Karpas-422 (cell line): ENCODE data around the gene ADAMTS1. TPM values are rescaled to one million over a fixed set of nuclear protein-coding genes. Genes with fewer than 3 reads are reported as not detected.

Experiments
- DNase-seq: peaks from one replicate; pipeline ENCODE4 v3.0.0-alpha.2; 2015
- H2AFZ ChIP-seq: fragments of 200-600 bp; sonication (generic); 2 replicates; pipeline ENCODE4 v1.6.1; 2014; ENCODE audit warnings: antibody characterized with exemption, low read length, mixed read lengths
- H3K27ac ChIP-seq: fragments of 200-600 bp; sonication (generic); 2 replicates; pipeline ENCODE4 v1.5.1; 2014; ENCODE audit warnings: mild to moderate bottlenecking, low read length, moderate library complexity
- H3K27me3 ChIP-seq: fragments of 200-600 bp; sonication (generic); 2 replicates; pipeline ENCODE4 v1.6.1; 2014; ENCODE audit warnings: low read length, mixed read lengths
- H3K36me3 ChIP-seq: fragments of 200-600 bp; sonication (generic); 2 replicates; pipeline ENCODE4 v1.6.1; 2014; ENCODE audit warnings: low read length, mixed read lengths; ENCODE audit not compliant: insufficient read depth
- H3K4me1 ChIP-seq: fragments of 200-600 bp; sonication (generic); 2 replicates; pipeline ENCODE4 v1.6.1; 2014; ENCODE audit warnings: mild to moderate bottlenecking, low read length, mixed read lengths
- H3K4me2 ChIP-seq: fragments of 200-600 bp; sonication (generic); 2 replicates; pipeline ENCODE4 v1.6.1; 2014; ENCODE audit warnings: low read length, low read depth, mild to moderate bottlenecking; ENCODE audit not compliant: poor library complexity, severe bottlenecking
- H3K4me3 ChIP-seq: fragments of 200-600 bp; sonication (generic); 2 replicates; pipeline ENCODE4 v1.5.1; 2014; ENCODE audit warnings: mild to moderate bottlenecking, antibody characterized with exemption, low read length, mixed read lengths
- H3K79me2 ChIP-seq: fragments of 200-600 bp; sonication (generic); 2 replicates; pipeline ENCODE4 v1.6.1; 2014; ENCODE audit warnings: mild to moderate bottlenecking, low read length, mixed read lengths
- H3K9ac ChIP-seq: fragments of 200-600 bp; sonication (generic); 2 replicates; pipeline ENCODE4 v1.6.0; 2014; ENCODE audit warnings: low read length
- H3K9me2 ChIP-seq: fragments of 200-600 bp; sonication (generic), shearing (Covaris generic); replicated peaks from 2 replicates; pipeline ENCODE4 v1.6.0; 2014; ENCODE audit warnings: mild to moderate bottlenecking, low read length, moderate library complexity; ENCODE audit not compliant: insufficient read depth
- H3K9me3 ChIP-seq: fragments of 300-700, 200-600 bp; sonication (generic); 2 replicates; pipeline ENCODE4 v1.6.1; 2014; ENCODE audit warnings: low read length, mixed read lengths
- H4K20me1 ChIP-seq: fragments of 200-600 bp; sonication (generic); 2 replicates; pipeline ENCODE4 v1.6.1; 2014; ENCODE audit warnings: mild to moderate bottlenecking, antibody characterized with exemption, low read length, low read depth; ENCODE audit not compliant: insufficient read depth
- total RNA-seq: library from RNA; depleted of rRNA; stranded (reverse); fragments of >200 nt; shearing (Covaris generic); gene quantifications from 2 replicates; pipeline ENCODE4 v1.2.3, GENCODE V29; 2014; ENCODE audit warnings: low replicate concordance

ADAMTS1 gene
- total RNA-seq, 1 experiment from 2014 or later = not detected

- Histone ChIP-seq H3K27ac (no peak overlapping the region), H2AFZ (no peak overlapping the region), H3K79me2 (no peaks in the 10 kb centered on the region), H3K9me3 (peaks cover 22% of the 10 kb centered on the region; the same call in 1 of the 2 replicates), H3K36me3 (no peaks in the 10 kb centered on the region), H4K20me1 (no peaks in the 10 kb centered on the region), H3K27me3 (no peaks in the 10 kb centered on the region), H3K9me2 (no peaks in the 10 kb centered on the region), H3K4me3 (no peak overlapping the region), H3K9ac (no peak overlapping the region), H3K4me2 (no peak overlapping the region), H3K4me1 (no peaks in the 10 kb centered on the region)
- DNase-seq = no peak
Observed at GRCh38 chr21:26806801-26807295, 38.4 kb downstream of the ADAMTS1 start.

- Histone ChIP-seq H3K4me2 (no peak overlapping the region), H3K79me2 (no peaks in the 10 kb centered on the region), H2AFZ (no peak overlapping the region), H3K36me3 (no peaks in the 10 kb centered on the region), H3K27me3 (no peaks in the 10 kb centered on the region), H3K9me2 (no peaks in the 10 kb centered on the region), H3K4me1 (no peaks in the 10 kb centered on the region), H3K4me3 (no peak overlapping the region), H4K20me1 (no peaks in the 10 kb centered on the region), H3K9me3 (peaks cover 23% of the 10 kb centered on the region), H3K9ac (no peak overlapping the region), H3K27ac (no peak overlapping the region)
- DNase-seq = no peak
Observed at GRCh38 chr21:26804895-26805609, 40.2 kb downstream of the ADAMTS1 start.

GRCh38 chr21:26801498-26801897 is 43.7 kb downstream of the ADAMTS1 start:
- no peak overlapping the region for H2AFZ ChIP-seq
- no peak for DNase-seq
- no peaks in the 10 kb centered on the region for H3K79me2 ChIP-seq
- no peaks in the 10 kb centered on the region for H3K36me3 ChIP-seq
- no peaks in the 10 kb centered on the region for H4K20me1 ChIP-seq
- H3K4me3 ChIP-seq = no peak overlapping the region
- peaks cover 22% of the 10 kb centered on the region for H3K9me3 ChIP-seq
- no peak overlapping the region for H3K27ac ChIP-seq
- H3K9me2 ChIP-seq = no peaks in the 10 kb centered on the region
- H3K27me3 ChIP-seq = no peaks in the 10 kb centered on the region
- no peak overlapping the region for H3K4me2 ChIP-seq
- H3K4me1 ChIP-seq = no peaks in the 10 kb centered on the region
- H3K9ac ChIP-seq = no peak overlapping the region

- Histone ChIP-seq H3K79me2 (no peaks in the 10 kb centered on the region), H3K9ac (no peak overlapping the region), H3K36me3 (no peaks in the 10 kb centered on the region), H3K27me3 (no peaks in the 10 kb centered on the region), H2AFZ (no peak overlapping the region), H3K4me3 (no peak overlapping the region), H4K20me1 (no peaks in the 10 kb centered on the region), H3K27ac (no peak overlapping the region), H3K4me2 (no peak overlapping the region), H3K9me2 (no peaks in the 10 kb centered on the region), H3K4me1 (no peaks in the 10 kb centered on the region), H3K9me3 (peaks cover 21% of the 10 kb centered on the region)
- DNase-seq = no peak
Observed at GRCh38 chr21:26800970-26801431, 44.2 kb downstream of the ADAMTS1 start.

- Histone ChIP-seq H3K4me2 (no peak overlapping the region), H3K9ac (no peak overlapping the region), H4K20me1 (no peaks in the 10 kb centered on the region), H3K9me3 (peaks cover 17% of the 10 kb centered on the region), H3K4me1 (no peaks in the 10 kb centered on the region), H3K9me2 (no peaks in the 10 kb centered on the region), H3K27me3 (no peaks in the 10 kb centered on the region), H3K36me3 (no peaks in the 10 kb centered on the region), H2AFZ (no peak overlapping the region), H3K4me3 (no peak overlapping the region), H3K79me2 (no peaks in the 10 kb centered on the region), H3K27ac (no peak overlapping the region)
- DNase-seq = no peak
Observed at GRCh38 chr21:26800455-26800854, 44.8 kb downstream of the ADAMTS1 start.

- Histone ChIP-seq H2AFZ (no peak overlapping the region), H3K27ac (no peak overlapping the region), H3K4me3 (no peak overlapping the region), H3K9me2 (no peaks in the 10 kb centered on the region), H3K27me3 (no peaks in the 10 kb centered on the region), H3K4me2 (no peak overlapping the region), H3K36me3 (no peaks in the 10 kb centered on the region), H3K9ac (no peak overlapping the region), H4K20me1 (no peaks in the 10 kb centered on the region), H3K79me2 (no peaks in the 10 kb centered on the region), H3K9me3 (peaks cover 16% of the 10 kb centered on the region), H3K4me1 (no peaks in the 10 kb centered on the region)
- DNase-seq = no peak
Observed at GRCh38 chr21:26800001-26800400, 45.2 kb downstream of the ADAMTS1 start.

GRCh38 chr21:26798856-26799751 is 46.1 kb downstream of the ADAMTS1 start:
- Histone ChIP-seq H3K27me3 (no peaks in the 10 kb centered on the region), H2AFZ (no peak overlapping the region), H3K27ac (no peak overlapping the region), H4K20me1 (no peaks in the 10 kb centered on the region), H3K9me3 (peaks cover 14% of the 10 kb centered on the region), H3K79me2 (no peaks in the 10 kb centered on the region), H3K36me3 (no peaks in the 10 kb centered on the region), H3K4me3 (no peak overlapping the region), H3K4me2 (no peak overlapping the region), H3K4me1 (no peaks in the 10 kb centered on the region), H3K9ac (no peak overlapping the region), H3K9me2 (no peaks in the 10 kb centered on the region)
- no peak for DNase-seq

GRCh38 chr21:26797878-26798456 is 47.2 kb downstream of the ADAMTS1 start:
- Histone ChIP-seq H2AFZ (no peak overlapping the region), H3K9me3 (peaks cover 17% of the 10 kb centered on the region), H3K79me2 (no peaks in the 10 kb centered on the region), H3K9ac (no peak overlapping the region), H3K4me3 (no peak overlapping the region), H3K4me2 (no peak overlapping the region), H3K27ac (no peak overlapping the region), H3K27me3 (no peaks in the 10 kb centered on the region), H3K4me1 (no peaks in the 10 kb centered on the region), H3K9me2 (no peaks in the 10 kb centered on the region), H3K36me3 (no peaks in the 10 kb centered on the region), H4K20me1 (no peaks in the 10 kb centered on the region)
- DNase-seq = no peak
